H1 (cell line): ENCODE measurements around the gene CTBP2.

ENCODE experiments used
- ASH2L ChIP-seq: fragments of 200-600, 300-600 bp; sonication (generic); IDR thresholded peaks from one replicate; pipeline ENCODE4 v1.7.1; 2017; ENCODE audit warnings: low read length
- CBX8 ChIP-seq: fragments of 300-800, 300-1000 bp; sonication (generic); IDR thresholded peaks from 2 replicates; pipeline ENCODE4 v1.7.1; 2016; ENCODE audit warnings: low read depth, low read length, borderline replicate concordance
- CREB1 ChIP-seq: IDR thresholded peaks from 2 replicates; pipeline ENCODE4 v1.6.1; 2012; ENCODE audit warnings: inconsistent platforms
- CTCF ChIP-seq, 3 experiments: IDR thresholded peaks; 1 replicate in 2 of 3; 2 replicates in 1 of 3; pipeline versions ENCODE4 v1.5.1 to v1.6.1; 2011; ENCODE audit warnings: low read length in 3 of 3, mild to moderate bottlenecking in 3 of 3, inconsistent platforms in 2 of 3, low read depth in 1 of 3, moderate library complexity in 1 of 3; ENCODE audit not compliant: insufficient read depth in 1 of 3; ENCODE audit errors: control extremely low read depth in 1 of 3
- FOSL1 ChIP-seq: IDR thresholded peaks from 2 replicates; pipeline ENCODE4 v1.6.1; 2011; ENCODE audit warnings: mild to moderate bottlenecking, low read depth, low read length, moderate library complexity; ENCODE audit not compliant: insufficient read depth
- GABPA ChIP-seq: IDR thresholded peaks from 2 replicates; pipeline ENCODE4 v1.6.1; 2011; ENCODE audit warnings: mild to moderate bottlenecking, low read length, moderate library complexity, borderline replicate concordance; ENCODE audit not compliant: insufficient read depth
- HDAC2 ChIP-seq, 2 experiments: fragments of 300-600 bp in 1 of 2; sonication (generic) in 1 of 2; IDR thresholded peaks; 2 replicates each; pipeline ENCODE4 v1.6.1; 2011 to 2012; ENCODE audit warnings: low read depth in 2 of 2, low read length in 2 of 2, mild to moderate bottlenecking in 2 of 2, moderate library complexity in 2 of 2, borderline replicate concordance in 1 of 2, inconsistent platforms in 1 of 2
- MAX ChIP-seq: IDR thresholded peaks from 2 replicates; pipeline ENCODE4 v1.6.1; 2012; ENCODE audit warnings: inconsistent platforms
- NRF1 ChIP-seq: IDR thresholded peaks from 2 replicates; pipeline ENCODE4 v1.6.1; 2011; ENCODE audit warnings: mild to moderate bottlenecking, low read depth, low read length, improper control_type of control experiment
- POLR2A ChIP-seq, 2 experiments: IDR thresholded peaks; 1 replicate in 1 of 2; 2 replicates in 1 of 2; pipeline ENCODE4 v1.6.1; 2011; ENCODE audit warnings: low read depth in 2 of 2, low read length in 2 of 2, mild to moderate bottlenecking in 2 of 2; ENCODE audit errors: control extremely low read depth in 1 of 2
- POLR2AphosphoS5 ChIP-seq: IDR thresholded peaks from 2 replicates; pipeline ENCODE4 v1.6.1; 2011; ENCODE audit warnings: low read depth, low read length
- SRF ChIP-seq: IDR thresholded peaks from 2 replicates; pipeline ENCODE4 v1.6.1; 2011; ENCODE audit warnings: mild to moderate bottlenecking, low read depth, low read length, moderate library complexity
- TAF1 ChIP-seq: IDR thresholded peaks from 2 replicates; pipeline ENCODE4 v1.6.1; 2011; ENCODE audit warnings: mild to moderate bottlenecking, low read depth, low read length
- YY1 ChIP-seq: IDR thresholded peaks from 2 replicates; pipeline ENCODE4 v1.6.1; 2011; ENCODE audit warnings: low read depth, mild to moderate bottlenecking, low read length

GRCh38 chr10:125201791-125202622 lies 41.6 kb upstream of the CTBP2 start:
- TF ChIP-seq CTCF (IDR thresholded peaks at IDR 0.05; ENCODE audit: control extremely low read depth in 1 of 3, insufficient read depth in 1 of 3, low read depth in 1 of 3, low read length in 3 of 3) = no peak
- TF ChIP-seq GABPA = no peak
- no peak for TF ChIP-seq SRF
- no peak for TF ChIP-seq POLR2AphosphoS5
- TF ChIP-seq YY1 = no peak
- TF ChIP-seq TAF1 = no peak
- no peak for TF ChIP-seq HDAC2 (IDR thresholded peaks at IDR 0.05; ENCODE audit: borderline replicate concordance in 1 of 2, low read depth in 2 of 2, low read length in 2 of 2)
- no peak for TF ChIP-seq ASH2L
- TF ChIP-seq NRF1 = no peak
- TF ChIP-seq POLR2A (IDR thresholded peaks at IDR 0.05; ENCODE audit: control extremely low read depth in 1 of 2, low read depth in 2 of 2, low read length in 2 of 2) = no peak
- no peak for TF ChIP-seq FOSL1
- TF ChIP-seq CREB1 = no peak
- TF ChIP-seq CBX8 = no peak
- no peak for TF ChIP-seq MAX
